NCI-H2227 treated with DMSO at 0.1 percent for 48 hours (cell line): ENCODE results near the gene IGSF6.
"Not testable (repeated sequence)": the region's sequence is repeated elsewhere in the genome, so short reads cannot be mapped to it uniquely, and the experiment has no call there.

Experiments used
- DNase-seq: peaks from one replicate; lab custom pipeline; 2025; lab: John Stamatoyannopoulos, UW

IGSF6 gene

DNA sequence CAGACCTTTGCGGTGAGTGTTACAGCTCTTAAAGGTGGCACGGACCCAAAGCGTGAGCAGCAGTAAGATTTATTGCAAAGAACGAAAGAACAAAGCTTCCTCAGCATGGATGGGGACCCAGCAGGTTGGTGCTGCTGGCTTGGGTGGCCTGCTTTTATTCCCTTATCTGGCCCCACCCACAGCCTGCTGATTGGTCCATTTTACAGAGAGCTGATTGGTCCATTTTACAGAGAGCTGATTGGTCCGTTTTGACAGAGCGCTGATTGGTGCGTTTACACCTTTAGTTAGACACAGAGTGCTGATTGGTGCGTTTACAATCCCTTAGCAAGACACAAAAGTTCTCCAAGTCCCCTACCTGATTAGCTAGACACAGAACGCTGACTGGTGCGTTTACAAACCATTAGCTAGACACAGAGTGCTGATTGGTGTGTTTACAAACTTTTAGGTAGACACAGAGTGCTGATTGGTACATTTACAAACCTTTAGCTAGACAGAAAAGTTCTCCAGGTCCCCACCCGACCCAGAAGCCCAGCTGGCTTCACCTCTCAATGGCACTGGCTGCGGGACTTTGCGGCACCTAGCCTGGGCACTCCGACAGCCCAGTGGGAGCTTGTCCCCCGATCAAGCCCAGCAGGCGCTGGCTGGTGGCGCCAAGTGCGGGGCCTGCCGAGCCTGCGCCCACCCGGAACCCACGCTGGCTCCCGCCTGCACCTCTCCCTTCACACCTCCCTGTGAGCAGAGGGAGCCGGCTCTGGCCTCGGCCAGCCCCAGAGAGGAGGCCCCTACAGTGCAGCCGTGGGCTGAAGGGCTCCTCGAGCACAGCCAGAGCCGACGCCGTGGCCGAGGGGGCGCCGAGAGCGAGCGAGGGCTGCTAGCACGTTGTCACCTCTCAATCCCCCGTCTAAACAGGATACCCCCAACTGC lies 22.5 kb downstream of the IGSF6 start:
- DNase-seq: not testable (repeated sequence)

DNA sequence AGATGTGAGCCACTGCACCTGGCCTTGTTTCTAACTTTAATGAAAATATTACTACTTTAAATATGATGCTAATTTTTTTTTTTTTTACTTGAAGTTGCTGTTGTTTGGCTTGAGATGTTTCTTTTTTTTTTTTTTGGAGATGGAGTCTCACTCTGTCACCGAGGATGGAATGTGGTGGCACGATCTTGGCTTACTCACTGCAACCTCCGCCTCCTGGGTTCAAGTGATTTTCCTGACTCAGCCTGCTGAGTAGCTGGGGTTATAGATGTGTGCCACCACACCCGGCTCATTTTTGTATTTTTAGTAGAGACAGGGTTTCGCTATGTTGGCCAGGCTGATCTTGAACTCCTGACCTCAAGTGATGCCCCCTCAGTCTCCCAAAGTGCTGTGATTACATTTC lies 23.6 kb downstream of the IGSF6 start:
- DNase-seq: no peak

DNA sequence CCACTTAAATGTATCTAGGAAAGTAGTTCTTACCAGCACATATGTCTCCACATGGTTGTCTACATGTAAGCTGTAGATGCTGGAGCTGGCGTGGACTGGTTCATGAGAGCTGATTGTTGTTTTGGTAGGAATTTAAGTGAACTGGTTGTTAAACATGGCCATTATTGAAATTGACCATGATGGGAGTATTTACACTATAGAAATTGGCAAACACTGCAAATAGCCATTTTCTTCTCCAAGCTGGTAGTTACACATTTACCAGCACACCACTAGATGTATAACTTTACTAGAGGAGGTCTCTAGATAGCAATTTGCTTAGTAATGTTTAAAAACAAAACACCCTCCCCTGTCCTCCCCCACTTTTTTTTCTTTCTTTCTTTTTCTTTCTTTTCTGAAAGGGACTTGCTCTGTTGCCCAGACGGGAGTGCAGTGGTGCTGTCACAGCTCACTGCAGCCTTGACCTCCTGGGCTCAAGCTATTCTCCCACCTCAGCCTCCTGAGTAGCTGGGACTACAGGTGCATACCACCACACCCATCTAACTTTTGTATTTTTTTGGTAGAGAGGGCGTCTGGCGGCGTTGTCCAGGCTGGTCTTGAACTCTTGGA lies 24.2 kb downstream of the IGSF6 start:
- DNase-seq: no peak

DNA sequence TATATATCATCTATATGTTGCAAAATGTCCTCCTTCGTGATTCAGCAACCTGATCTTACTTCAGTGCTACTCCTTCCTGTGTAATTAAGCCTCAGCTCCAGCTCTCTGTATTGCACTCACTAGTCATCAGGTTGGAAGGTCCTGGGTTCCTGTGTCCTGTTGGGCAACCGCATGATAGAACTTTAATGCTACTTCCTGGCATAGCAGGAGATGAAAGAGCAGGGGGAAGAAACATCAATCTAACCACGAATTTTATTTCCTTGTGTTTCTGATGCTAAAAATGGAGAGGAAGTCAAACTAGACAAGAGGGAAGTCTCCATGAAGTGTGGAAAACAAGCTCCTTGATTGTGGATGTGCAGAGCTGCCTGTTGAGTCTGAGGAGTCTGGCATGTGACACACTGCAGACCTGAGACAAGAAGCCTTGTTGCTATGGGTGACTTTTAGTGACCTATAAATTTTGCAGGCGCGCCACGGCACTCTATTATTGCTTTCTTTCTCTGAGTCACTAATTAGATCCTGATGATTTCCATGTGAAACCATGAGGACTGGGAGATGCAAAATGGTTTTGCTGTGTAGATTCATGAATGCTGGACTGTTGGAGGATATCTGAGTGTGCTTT lies 25.6 kb downstream of the IGSF6 start:
- peak; percentile 4 for DNase-seq

DNA sequence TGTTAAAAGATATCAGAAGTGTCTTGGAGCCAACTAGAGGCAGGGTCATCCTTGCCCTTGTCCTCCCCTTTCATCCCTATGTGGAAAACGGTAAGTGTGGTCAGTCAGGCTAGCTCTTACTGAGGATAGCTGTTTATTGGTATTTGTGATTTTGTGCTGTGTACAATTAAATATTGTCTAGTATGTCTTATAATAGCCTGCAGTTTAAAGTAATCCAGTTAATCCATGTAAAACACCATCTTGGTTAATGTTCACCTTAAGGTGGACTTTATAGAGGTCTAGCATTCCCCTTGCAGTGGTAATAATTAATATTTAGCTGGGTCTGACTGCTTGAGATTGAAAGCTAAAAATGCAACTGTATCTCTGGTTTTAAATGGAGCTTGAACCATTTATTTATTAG lies 27.4 kb downstream of the IGSF6 start:
- no peak for DNase-seq

DNA sequence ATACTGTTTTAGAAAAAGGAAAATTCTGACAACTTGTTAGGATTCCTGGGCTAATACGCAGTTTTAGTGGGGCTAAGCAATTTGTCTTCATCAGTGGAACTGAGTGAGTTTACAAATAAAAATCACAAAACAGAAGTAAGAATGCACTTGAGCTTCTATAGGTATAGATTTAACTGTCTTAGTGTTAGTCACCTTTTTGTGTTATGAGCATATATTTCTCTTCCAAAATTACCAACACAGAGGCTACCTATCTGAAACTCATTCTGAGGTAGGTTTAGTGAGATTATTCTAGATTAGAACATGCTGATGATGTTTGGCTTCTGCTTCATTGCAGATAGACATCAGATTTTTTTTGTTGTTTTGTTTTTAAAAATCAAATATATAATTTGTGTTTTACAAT lies 29.9 kb downstream of the IGSF6 start:
- DNase-seq: no peak

DNA sequence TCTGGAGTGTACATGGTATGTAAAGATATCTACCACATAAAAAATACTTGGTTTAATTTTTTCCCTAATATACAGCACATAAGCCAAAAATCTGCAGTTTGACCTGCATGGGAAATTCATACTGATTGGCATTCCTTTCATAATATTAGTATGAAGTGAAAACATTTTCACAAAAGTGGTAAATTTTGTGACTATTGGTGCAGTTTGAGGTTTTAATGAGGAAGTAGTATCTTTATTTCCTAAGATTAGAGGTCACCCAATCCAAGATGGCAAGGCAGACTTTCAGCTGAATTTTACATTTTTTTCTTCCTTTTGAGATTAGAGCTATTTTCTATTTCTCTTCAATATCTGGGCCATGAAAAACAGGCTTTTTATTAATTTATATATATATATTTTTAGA lies 31.8 kb downstream of the IGSF6 start:
- no peak for DNase-seq

DNA sequence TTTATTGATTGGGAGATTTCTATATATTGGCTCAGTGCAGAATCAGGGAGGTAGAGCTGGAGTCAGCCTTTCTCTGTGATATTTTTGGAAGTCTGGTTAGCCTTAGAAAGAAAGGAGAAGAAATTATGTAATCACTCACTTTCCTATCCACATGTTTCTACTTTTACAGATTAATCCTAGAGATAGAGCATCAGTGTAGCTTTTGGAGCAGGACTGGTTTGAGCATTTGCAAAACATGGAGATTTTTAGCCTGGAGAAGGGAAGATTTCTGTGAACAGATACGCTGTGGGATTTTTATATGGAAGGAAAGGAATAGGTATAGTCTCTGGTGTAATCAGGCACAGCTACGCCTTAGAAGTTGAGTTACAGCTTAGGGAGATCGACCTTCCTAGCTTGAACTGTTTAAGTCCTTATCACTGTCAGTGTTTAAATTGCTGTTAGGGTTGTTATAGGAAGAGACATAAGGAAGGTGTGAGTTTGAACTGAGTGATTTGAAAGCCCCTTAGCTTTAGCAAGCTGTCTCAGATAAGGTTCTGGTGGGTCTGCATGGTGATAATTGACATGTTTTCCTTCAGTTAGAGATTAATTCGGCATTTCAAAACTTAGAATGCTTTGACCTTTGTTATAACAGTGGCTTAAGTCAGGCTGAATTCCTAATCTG lies 32.5 kb downstream of the IGSF6 start:
- no peak for DNase-seq

DNA sequence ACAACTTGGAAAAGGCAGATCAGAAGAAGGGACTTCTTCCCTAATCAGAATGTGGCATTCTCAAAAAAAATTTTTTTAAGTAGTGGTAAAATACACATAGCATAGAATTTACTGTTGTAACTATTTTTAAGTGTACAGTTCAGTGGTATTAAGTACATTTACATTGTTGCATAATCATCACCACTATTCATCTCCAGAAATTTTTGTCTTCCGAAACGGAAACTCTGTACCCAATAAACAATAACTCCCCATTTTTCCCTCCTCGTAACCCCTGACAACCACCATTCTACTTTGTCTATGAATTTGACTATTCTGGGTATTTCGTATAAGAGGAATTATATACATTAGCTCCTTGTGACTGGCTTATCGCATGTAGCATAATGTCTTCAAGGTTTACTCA lies 34.1 kb downstream of the IGSF6 start:
- DNase-seq: no peak

DNA sequence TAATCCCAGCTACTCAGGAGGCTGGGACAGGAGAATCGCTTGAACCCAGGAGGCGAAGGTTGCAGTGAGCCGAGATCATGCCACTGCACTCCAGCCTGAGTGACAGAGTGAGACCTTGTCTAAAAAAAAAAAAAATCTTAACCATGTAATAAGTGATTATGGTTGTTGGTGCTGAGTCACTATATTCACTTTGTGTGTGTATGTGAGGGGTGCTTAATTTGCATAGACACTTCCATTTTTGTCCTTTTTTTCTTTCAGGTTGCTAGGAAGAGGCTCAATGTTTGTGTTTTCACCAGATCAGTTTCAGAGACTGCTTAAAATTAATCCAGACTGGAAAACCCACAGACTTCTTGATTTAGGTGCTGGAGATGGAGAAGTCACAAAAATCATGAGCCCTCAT lies 34.8 kb downstream of the IGSF6 start:
- no peak for DNase-seq

DNA sequence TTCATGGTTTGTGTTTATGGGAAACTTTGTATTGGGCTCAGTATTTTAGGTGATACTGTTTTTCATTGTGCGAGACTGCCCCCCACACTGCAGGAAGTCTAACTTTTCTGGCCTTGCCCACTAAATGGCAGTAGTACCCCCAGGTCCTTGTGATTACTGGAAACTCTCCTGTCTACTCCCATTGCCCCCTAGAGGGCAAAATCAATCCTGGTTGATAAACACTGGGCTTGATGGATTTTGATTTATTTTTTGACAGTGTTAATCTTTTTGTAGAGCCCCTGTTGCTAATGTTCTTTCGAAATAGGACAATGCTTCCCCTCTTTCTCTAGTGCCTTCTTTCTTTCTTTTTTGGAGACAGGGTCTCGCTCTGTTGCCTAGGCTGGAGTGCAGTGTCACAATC lies 37.5 kb downstream of the IGSF6 start:
- DNase-seq: no peak

DNA sequence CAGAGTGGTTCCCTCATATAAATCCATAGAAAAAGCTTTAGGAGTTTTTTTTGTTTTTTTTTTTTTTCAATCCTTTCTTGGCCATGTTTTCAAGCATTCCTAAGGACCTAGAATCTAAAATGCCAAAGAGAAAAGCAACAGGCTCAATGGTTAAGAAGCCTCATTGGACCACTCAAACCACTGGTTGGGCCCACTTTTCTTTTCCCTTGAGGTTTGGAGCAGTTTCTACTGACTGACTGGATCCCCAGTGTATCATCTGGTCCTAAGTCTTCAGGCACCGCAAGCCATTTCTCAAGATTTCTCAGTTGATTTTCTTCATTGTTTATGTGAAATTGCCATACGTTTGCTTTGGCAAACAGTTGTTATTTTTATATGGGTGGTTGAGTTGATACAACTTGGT lies 38.6 kb downstream of the IGSF6 start:
- DNase-seq: no peak

DNA sequence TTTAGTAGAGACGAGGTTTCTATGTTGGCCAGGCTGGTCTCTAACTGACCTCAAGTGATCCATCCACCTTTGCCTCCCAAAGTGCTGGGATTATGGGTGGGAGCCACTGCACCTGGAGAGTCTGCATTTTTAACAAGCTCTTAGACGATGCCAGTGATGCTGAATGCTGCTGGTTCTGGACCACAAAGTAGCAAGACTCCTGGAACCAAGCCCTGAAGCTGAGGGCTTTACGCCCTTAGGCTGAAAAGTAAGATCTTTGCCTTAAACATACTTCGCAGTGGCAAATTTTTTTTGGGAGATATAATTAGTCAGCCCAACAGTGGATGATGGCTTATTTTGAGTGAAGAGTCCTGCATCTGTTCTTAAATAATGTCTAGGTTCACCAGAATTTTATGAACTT lies 39.0 kb downstream of the IGSF6 start:
- DNase-seq: no peak

DNA sequence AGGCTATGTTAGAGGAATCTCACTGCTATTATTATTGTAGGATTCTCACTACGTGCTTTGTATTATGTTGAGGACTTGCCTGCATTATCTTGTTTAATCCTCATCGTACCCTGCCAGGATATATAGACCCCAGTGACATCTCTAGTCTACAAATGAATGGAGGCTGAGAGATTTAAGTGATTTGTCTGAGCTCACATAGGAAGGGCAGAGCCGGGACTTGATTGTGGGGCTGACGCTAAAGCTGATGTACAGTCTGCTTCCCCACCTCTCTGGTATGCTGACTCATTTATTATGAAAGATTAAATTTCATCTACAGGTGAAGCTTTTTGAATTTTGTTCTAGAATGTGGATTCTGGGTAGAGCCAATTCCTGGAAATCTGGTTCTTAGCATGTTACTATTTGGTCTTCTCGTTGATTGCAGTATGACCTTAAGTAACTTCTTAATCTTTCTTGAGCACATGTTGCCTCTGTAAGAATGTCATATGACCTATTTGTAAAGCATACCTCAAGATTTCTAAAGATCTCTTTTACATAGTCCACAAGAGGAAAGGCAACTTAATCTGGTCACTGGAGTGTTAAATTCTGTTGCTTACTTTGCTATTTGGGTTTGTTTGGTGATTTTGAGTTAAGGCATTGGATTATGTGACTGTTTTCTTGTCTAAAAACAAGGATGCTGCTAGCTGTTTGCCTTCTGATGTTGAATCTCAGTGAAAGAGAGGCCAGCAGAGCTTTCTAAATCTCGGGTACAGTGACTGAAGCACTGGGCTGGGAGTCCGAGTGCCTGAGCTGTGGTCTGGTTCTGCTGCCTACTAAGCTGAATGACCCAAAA lies 40.6 kb downstream of the IGSF6 start:
- peak; percentile 21 for DNase-seq

DNA sequence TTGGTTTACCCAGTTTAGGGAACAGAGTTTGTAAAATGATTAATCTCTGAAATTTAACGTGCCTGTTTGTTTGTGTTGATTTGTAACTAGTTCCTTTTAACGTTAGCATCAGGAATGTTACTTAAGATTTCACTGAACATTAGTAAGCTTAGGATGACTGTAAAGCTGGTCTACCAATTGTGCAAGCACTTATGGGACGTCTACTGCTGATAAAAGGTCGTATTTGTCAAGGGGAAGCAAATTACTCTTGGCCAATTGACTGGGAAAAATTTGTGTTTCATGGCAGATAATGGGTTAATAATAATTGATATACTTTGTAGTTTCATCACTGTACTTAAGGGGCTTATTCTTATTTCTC lies 41.2 kb downstream of the IGSF6 start:
- DNase-seq: no peak

DNA sequence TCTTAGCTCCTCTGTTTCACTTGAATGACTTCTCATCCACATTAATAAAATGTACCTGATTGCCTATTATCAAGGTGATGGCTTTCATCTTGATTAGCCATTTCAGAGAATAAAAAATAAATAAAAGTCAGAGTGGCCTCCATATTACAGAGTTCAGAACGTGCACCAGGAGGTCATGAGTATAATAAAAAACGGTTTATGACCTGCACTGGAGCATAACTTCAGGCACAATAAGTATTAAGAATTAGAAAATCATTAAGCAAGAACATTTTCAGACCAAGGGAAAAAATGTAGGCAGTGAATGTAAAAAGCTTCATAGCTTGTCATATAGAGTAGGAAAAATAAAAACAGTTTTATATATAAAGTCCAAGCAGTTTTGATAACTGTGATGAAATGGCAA lies 41.6 kb downstream of the IGSF6 start:
- no peak for DNase-seq

DNA sequence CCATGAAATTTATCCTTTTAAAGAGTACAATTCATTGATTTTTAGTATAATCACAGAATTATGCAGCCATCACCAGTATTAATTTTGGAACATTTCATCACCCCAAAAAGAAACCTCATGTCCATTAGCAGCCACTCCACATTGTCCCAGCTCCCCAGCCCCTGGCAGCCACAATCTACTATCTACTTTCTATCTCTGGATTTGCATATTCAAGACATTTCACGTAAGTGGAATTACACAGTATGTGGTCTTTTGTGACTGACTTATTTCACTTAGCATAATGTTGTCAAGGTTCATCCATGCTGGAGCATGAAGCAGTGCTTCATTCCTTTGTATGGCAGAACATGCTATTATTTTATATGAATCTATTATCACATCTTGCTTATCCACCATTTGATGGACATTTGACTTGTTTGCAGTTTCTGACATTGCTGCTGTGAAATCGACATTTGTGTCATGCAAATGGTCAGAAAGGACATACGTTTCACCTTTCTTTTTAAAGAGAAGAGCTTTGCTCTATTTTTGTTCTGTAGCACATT lies 42.3 kb downstream of the IGSF6 start:
- DNase-seq: no peak

DNA sequence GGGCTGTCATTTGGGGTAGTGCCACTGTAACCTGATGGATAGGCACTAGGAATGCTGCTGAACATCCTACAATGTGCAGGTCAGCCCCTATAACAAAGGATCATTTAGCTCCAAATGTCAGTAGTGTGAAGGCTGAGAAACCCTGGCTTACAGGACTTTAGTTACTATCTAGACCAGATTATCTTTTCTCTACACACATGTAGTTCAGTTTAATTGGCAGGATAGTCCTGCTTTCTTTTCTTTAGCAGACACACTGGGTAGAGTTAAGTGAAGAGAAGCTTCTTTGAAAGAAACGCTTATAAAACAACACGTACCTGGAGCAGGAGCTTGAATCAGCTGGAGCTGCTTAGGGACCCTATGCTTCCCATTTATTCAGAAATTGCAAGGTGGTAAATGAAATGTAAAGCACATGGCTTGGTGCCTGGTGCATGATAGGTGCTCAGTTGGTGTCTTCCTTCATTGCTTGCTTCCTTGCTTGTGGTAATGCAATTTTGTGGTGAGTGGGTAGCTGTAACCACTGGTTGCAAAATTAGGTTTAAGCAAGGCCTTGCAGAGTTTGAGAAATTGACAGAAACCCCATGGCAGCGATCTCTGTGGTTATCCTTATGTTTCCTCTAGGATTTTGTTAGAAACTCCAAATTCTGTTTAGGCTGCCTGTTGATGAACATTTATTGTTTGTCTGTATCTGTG lies 43.6 kb downstream of the IGSF6 start:
- no peak for DNase-seq

DNA sequence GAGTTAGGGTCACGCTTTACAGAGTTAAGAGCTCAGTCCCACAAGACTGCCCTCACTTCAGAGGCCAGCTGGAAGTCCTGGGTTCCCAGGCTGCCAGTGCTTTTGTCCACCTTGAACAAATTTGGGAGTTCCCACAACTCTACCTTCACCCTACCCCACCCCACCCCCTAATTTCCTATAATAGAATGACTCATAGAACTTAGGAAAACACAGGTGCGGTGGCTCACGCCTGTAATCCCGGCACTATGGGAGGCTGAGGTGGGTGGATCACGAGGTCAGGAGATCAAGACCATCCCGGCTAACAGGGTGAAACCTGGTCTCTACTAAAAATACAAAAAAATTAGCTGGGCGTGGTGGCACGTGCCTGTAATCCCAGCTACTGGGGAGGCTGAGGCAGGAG lies 46.6 kb downstream of the IGSF6 start:
- DNase-seq: not testable (repeated sequence)

DNA sequence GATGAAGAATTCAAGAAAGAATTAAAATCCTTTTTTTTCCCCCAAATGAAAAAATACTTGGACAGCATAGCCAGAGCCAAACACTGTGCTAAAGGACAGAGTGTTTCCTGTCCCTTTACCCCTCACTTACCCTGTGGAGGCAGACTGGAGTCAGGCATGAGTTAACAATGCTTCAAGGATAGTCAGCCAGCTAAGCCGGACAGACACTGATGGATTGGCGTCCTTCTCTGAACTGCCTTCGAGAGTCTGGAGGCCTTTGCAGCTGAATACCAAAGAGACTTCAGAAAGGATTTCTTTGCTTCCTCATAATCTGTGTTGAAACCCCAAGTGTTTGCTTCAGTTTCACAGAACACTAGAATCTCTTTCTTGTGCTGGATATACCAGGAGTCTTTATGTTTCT lies 48.5 kb downstream of the IGSF6 start:
- DNase-seq: no peak

DNA sequence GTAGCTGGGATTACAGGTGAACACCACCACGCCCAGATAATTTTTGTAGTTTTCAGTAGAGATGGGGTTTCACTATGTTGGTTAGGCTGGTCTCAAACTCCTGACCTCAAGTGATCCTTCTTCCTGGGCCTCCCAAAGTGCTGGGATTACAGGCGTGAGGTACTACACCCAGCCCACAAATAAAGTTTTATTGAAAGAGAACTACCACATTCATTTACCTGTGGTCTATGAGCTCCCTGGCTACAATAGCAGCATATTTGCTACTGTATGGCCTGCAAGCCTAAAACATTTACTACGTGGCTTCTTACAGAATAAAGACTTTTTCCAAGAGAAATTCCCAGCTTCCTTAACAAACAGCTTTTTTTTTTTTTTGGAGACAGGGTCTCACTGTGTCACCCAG lies 49.6 kb downstream of the IGSF6 start:
- no peak for DNase-seq
